HG03558 (cell line): Measurements from ENCODE around the gene LLPH.
"Not testable (repeated sequence)": the region's sequence is repeated elsewhere in the genome, so short reads cannot be mapped to it uniquely, and the experiment has no call there.

Experiments
- ATAC-seq: cut with Tn5 transposase; IDR thresholded peaks from one replicate; pipeline ENCODE4 v1.9.1; 2021; ENCODE audit warnings: moderate number of reproducible peaks; ENCODE audit not compliant: unreplicated experiment; ENCODE audit errors: extremely low read depth

Gene LLPH

DNA sequence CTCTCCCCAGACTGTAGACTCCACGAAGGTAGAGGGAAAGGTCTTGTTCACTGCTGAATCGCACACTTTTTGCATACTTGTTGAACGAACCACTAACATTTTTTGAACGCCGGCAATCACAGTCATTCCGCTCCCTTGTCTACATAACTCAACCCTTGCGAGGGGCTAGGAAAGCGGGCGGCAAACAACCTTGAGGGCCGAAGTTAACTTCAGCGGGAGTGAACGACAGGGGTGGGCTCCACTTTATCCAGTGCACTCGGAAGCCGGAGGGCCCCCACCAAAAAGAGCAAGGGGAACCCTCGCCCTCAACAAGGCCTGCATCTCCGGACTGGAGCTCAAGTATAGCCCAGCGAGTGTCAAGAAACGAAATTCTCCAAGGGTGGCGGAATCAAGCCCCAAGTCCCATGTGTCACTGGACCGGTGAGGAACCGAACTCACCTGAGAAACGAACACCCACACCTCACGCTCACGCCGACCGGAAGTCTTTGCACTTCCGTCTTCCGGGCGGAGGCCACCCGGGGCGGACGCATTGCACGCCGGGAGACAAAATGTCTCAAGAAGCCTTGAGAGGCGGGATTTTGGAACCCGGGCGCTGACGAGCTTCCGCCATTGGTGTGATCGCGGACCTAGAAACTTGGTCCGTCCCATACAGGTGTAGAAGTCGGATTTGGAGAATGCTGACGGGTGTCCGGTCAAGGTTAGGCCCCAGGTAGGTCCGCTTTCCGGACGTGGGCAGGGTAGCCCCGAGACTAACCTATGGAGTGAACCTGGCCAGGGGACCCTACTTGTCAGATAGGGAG, at the start of gene LLPH:
TSS of gene LLPH (minus strand) at position 484 of the 800 bp plus-strand sequence. CDS start 1,644 bp downstream, outside the sequence.
- peak; percentile 91 for ATAC-seq

DNA sequence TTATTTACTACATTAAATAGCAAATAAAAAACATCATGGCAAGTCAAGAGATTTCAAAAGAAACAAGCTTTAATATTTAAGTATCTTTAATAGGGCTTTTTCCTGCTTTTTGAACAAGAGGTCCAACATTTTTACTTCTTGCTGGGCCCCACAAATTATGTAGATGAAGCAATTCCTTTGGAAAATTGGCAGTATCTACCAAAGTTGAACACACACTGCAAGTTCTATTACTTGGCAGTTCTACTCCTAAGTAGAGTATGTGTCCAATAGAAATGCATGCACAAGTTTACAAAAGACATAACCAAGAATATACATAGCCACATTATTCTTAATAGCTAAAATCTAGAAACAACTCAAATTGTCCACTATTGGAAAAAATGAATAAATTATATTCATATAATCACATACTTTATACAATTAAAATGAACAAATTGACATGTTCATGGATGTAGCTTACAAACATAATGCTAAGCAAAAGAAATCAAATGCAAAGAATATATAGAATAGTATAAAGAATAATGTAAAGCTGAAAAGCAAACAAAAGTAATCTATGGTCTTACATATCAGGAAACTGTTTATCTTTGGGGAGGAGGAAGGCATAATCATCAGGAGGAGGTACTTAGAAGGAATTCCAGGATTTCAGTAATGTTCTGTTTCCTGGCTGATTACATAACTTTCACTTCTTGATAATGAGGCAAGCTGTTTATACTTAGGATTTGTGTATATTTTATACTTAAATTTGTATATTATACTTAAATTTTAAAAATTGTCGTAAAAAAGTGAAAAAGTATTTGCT, 45.8 kb upstream of the LLPH start:
- ATAC-seq, result no peak

- ATAC-seq, result not testable (repeated sequence)
Measured at GRCh38 chr12:66174391-66175325, 44.1 kb upstream of the LLPH start.

GRCh38 chr12:66170606-66171005, 40.1 kb upstream of the LLPH start:
- no peak for ATAC-seq

- peak; percentile 69 for ATAC-seq
Measured at GRCh38 chr12:66169221-66170170, 38.9 kb upstream of the LLPH start, which contains the start of gene TMBIM4. Gene TMBIM4, minus strand, starts transcription at chr12:66169996. Its CDS starts 45 bp downstream, at chr12:66169951.

- no peak for ATAC-seq
Measured at GRCh38 chr12:66168410-66168809, 37.9 kb upstream of the LLPH start.

- no peak for ATAC-seq
Measured at GRCh38 chr12:66166561-66166960, 36.0 kb upstream of the LLPH start.

GRCh38 chr12:66165141-66165540, 34.6 kb upstream of the LLPH start:
- no peak for ATAC-seq

DNA sequence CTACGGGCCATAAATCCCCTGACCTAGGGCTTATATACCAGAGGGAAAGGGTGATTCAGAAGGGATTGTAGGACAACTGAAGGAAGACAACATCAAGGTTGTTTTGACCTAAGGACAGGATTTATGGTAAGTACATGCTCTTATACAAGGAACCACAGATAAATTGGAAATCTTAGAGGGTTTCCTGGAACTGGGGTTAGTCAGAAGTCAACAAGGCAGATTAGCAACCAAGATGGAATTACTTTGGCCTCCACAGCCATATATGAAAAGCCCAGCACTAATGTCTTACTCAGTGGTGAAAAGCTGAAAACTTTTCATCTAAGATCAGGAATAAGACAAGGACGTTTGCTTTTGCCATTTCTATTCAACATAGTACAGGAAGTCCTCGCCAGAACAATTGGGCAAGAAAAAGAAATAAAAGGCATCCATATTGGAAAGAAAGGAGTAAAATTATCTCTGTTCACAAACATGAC, 33.8 kb upstream of the LLPH start:
- no peak for ATAC-seq

DNA sequence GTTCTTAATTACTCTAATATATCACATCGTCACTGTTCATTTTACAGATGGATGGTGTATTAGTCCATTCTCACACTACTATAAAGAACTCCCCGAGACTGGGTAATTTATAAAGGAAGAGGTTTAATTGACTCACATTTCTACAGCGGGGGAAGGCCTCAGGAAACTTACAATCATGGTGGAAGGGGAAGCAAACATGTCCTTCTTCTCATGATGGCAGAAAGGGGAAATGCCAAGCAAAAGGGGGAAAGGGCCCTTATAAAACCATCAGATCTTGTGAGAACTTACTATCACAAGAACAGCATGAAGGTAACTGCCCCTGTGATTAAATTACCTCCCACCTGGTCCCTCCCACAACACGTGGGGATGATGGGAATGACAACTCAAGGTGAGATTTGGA, 32.7 kb upstream of the LLPH start:
- ATAC-seq, result no peak

- no peak for ATAC-seq
Measured at GRCh38 chr12:66162701-66163100, 32.2 kb upstream of the LLPH start.

DNA sequence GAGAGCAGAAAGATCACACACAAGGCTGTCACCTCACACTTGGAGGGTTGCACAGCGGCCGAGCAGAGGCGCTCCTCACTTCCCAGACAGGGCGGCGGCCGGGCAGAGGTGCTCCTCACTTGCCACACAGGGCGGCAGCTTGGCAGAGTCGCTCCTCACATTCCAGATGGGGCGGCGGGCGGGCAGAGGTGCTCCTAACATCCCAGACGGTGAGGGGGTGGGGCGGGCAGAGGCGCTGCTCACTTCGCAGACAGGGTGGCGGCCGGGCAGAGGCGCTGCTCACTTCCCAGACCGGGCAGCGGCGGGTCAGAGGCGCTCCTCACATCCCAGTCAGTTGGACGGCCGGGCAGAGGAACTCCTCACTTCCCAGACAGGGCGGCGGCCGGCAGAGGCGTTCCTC, 30.2 kb upstream of the LLPH start:
- ATAC-seq, result no peak

DNA sequence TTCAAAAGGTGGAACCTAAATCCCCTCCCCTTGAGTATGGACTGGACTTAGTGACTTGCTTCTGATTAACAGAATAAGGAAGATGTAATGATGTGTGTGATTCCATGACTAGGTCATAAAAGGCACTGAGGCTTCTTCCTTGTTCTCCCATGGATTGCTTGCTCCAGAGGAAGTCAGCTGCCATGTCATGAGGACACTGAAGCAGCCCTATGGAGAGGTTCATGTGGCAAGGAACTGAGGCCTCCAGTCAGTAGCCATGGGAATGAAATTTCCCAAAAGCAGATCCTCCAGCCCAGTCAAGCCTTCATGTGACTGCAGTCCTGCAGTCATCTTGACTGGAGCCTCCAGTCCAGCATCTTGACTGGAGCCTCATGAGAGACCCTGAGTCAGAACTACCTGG, 28.6 kb upstream of the LLPH start:
- no peak for ATAC-seq

GRCh38 chr12:66156654-66157053, 26.1 kb upstream of the LLPH start:
- no peak for ATAC-seq

GRCh38 chr12:66154776-66155175, 24.2 kb upstream of the LLPH start:
- ATAC-seq, result no peak

GRCh38 chr12:66152732-66153131, 22.2 kb upstream of the LLPH start:
- ATAC-seq, result no peak

DNA sequence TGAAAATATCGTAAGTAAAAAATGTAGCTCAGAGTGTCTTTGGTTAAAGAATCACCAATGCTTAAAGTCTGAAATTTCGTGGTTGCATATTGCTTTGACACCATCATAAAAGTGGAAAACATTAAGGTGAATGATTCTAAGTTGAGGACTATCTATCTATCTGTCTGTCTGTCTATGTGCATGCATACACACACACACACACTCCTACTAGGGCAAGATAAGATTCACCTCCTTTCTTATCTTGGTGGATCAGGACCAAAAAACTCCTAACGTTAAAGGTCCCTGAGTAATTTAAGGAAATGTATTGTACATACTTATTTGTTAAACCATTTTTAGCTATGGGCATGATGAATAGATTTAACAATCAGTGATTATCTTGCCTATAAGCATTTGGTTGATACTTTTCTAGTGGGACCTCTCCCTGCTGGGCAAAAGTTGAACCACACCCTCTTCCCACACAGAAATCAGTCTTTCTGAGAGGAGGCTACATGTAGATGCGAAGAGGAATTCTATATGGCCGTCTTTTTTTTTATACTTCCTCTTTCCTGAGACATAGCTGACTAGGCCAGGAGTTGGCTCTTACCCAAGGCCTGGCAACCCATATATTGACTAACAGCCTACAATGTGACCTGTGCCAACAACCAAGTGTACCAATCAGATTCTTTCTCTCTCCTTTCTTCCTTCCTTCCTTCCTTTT, 19.3 kb upstream of the LLPH start:
- ATAC-seq, result no peak
